ENCODE data around the gene GLYATL2. TPM values are rescaled to one million over a fixed set of nuclear protein-coding genes. Genes with fewer than 3 reads are reported as not detected.

The GLYATL2 gene
- total and polyA plus RNA-seq, 2 of the 8 experiments (the other 6 are each of a cell fraction or from before 2014, with no cell fraction given), result 0.39 to 0.69 TPM

DNA sequence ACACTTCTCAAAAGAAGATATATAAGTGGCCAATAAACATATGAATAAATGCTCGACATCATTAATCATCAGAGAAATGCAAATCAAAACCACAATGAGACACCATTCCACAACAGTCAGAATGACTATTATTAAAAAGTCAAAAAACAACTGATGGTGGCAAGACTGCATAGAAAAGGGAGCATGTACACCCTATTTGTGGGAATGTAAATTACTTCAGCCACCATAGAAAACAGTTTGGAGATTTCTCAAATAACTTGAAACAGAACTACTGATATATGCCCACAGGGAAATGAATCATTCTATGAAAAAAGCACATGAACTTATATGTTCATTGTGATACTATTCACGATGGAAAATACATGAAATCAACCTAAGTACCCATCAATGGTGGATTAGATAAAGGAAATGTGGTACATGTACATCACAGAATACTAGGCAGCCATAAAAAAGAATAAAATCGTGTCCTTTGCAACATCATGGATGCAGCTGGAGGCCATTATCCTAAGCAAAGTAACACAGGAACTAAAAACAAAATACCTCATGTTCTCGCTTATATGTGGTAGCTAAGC is 42.4 kb downstream of the GLYATL2 start (continued):
- no peak for TF ChIP-seq PHF8 (conservative IDR thresholded peaks at IDR 0.05; ENCODE audit: low read depth, low read length)
- no peak for TF ChIP-seq POU5F1 (IDR thresholded peaks at IDR 0.05; ENCODE audit: low read depth, low read length)
- no peak for TF ChIP-seq BACH1 (IDR thresholded peaks at IDR 0.05; ENCODE audit: low read length)
- no peak for TF ChIP-seq NRF1 (IDR thresholded peaks at IDR 0.05; ENCODE audit: low read depth, low read length)
- TF ChIP-seq, protein P1, sequence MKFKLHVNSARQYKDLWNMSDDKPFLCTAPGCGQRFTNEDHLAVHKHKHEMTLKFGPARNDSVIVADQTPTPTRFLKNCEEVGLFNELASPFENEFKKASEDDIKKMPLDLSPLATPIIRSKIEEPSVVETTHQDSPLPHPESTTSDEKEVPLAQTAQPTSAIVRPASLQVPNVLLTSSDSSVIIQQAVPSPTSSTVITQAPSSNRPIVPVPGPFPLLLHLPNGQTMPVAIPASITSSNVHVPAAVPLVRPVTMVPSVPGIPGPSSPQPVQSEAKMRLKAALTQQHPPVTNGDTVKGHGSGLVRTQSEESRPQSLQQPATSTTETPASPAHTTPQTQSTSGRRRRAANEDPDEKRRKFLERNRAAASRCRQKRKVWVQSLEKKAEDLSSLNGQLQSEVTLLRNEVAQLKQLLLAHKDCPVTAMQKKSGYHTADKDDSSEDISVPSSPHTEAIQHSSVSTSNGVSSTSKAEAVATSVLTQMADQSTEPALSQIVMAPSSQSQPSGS (IDR thresholded peaks at IDR 0.05; ENCODE audit: low read length), result no peak
- TF ChIP-seq POLR2AphosphoS5 (IDR thresholded peaks at IDR 0.05; ENCODE audit: low read depth, low read length), result no peak
